ENCODE results near the gene SOS1.
"Not testable (repeated sequence)": the region's sequence is repeated elsewhere in the genome, so short reads cannot be mapped to it uniquely, and the experiment has no call there.

Gene SOS1

DNA sequence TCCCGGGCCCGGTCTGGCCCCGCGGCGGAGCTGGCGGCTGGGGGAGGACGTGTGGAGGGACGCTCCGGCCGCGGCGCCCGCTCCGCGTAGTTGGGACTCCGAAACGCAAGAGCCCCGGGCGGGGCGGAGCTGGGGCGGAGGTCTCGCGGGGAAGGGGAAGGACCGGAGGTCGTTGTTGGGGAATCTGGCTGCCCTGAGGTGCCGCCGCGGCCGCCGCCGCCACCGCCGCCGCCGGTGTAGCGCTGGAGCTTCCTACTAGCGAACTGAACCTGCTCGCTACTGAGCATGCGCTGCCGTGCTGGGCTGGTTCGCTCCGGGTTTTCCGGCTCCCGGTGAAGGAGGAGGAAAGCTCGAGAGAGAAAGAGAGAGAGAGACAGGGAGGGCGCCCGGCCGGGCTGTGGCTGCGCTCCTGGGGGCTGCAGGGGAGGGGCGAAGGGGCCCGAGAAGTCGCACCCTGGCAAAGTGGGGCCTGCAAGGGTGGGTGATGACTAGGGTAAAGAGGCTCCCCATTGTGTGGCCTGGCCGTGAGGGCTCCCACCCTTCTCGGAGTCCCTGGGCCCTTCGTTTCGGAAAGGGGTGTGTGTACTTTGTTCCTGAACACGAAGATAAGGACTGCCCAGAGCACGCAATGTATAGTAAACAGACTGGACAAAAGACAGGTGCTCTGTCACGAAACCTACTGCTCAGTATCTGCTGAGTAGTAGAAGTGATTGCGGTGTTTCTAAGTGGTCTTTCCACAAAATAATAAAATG is at the start of gene SOS1:
SOS1 (minus strand) TSS at position 281 of the 752 bp plus-strand sequence. CDS start 629 bp downstream, outside the sequence.
- in situ Hi-C loops (cut with MboI; ENCODE audit: low sequenced_read_pairs) = no loop called here

DNA sequence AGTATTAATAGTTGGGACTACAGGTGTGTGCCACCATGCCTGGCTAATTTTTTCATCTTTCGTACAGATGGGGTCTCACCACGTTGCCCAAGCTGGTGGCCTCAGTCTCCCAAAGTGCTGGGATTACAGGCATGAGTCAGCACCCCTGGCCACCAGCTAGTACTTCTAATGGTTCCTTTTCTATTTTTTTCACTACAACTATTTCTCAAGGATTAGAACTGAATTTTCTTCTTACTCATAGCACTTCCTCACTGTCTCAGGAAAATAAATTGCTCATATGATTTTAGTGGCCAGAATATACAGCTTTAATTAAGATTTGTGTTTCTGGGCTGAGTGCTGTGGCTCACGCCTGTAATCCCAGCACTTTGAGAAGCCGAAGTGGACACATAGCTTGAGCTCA is 43.2 kb upstream of the SOS1 start:
- in situ Hi-C loops (cut with MboI; ENCODE audit: low sequenced_read_pairs) = no loop called here

DNA sequence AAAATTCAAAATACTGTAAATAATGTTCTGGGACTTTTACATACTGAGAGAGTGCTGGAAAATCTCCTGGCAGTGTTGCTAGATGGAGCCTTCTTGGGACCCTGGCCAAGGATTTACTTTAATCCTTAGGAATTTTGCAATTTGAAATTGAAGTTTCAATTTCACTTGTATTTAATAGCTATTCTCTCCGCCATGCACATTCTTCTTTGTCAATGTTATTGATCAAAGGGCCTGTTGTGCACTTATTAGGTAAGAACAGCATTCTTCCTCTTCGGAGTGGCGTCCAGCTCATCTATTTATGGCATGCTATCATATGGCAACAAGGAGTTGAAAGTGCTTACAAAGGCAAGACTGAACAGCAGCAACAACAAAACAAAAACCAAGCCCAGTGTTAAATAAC is 40.1 kb upstream of the SOS1 start:
- in situ Hi-C loops (cut with MboI; ENCODE audit: low sequenced_read_pairs) = no loop called here

DNA sequence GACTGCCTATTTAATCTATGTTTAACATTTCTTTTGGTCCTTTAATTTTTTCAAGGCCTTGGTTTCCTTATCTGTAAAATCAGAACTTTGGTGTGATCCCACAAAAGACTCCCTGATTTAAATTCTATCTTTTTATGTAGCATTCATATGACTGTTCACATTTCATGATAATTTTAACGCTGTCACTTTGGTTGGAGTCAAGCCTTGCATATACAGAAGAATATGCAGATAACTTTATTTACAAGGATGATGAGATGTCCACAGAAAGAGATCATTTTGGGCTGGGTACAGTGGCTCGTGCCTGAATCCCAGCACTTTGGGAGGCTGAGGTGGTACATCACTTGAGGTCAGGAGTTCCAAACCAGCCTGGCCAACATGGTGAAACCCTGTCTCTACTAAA is 38.4 kb upstream of the SOS1 start:
- in situ Hi-C loops (cut with MboI; ENCODE audit: low sequenced_read_pairs) = no loop called here

DNA sequence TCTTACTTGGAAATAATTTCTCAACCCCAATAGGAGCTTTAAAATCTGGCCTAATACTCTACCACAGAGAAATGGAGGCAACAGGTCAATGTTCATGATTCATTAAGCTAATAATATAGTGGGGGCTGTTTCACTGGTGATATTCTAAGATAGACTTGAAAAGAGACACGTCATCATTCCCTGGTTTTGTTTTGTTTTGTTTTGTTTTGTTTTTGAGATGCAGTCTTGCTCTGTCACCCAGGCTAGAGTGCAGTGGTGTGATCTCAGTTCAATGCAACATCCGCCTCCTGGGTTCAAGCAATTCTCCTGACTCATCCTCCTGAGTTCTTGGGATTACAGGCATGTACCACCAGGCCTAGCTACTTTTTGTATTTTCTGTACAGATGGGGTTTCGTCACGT is 37.5 kb upstream of the SOS1 start:
- in situ Hi-C loops (cut with MboI; ENCODE audit: low sequenced_read_pairs) = no loop called here

DNA sequence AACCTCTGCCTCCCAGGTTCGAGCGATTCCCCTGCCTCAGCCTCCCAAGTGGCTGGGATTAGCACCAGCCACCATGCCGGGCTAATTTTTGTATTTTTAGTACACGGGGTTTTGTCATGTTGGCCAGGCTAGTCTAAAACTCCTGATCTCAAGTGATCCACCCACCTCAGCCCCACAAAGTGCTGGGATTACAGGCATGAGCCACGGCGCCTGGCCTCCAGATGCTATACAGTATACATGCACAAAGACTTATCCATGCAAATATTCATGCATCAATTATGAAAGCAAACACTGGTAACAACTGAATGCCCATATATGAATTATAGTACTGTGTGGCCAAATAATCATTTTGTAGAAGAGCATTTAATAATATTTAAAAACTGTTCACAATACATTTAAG is 36.0 kb upstream of the SOS1 start:
- in situ Hi-C loops (cut with MboI; ENCODE audit: low sequenced_read_pairs) = no loop called here

DNA sequence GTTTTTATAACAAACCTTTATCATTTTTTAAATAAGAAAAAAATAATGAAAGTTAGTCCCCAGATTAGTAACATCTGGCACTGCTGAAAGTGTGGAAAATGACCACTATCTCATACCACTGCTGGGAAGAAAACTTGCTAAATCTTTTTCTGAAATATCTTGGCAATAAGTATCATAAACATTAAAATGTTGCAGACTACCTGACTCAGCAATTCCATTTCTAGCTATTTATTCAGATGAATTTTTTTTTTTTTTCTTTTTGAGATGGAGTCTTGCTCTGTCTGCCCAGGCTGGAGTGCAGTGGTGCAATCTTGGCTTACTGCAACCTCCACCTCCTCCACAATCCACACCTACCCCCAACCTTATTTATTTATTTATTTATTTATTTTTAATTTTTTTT is 35.3 kb upstream of the SOS1 start:
- in situ Hi-C loops (cut with MboI; ENCODE audit: low sequenced_read_pairs) = no loop called here

DNA sequence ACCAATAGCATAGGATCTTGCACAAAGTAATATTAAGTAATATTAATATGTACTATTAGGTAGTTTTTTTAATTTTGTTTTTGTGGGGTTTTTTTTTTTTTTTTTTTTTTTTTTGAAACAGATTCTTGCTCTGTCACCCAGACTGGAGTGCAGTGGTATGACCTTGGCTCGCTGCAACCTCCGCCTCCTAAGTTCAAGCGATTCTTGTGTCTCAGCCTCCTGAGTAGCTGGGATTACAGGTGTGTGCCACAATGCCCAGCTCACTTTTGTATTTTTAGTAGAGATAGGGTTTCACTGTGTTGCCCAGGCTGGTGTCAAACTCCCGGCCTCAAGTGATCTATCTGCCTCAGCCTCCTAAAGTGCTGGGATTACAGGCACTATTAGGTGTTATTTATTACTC is 34.7 kb upstream of the SOS1 start:
- in situ Hi-C loops (cut with MboI; ENCODE audit: low sequenced_read_pairs) = not testable (repeated sequence)

DNA sequence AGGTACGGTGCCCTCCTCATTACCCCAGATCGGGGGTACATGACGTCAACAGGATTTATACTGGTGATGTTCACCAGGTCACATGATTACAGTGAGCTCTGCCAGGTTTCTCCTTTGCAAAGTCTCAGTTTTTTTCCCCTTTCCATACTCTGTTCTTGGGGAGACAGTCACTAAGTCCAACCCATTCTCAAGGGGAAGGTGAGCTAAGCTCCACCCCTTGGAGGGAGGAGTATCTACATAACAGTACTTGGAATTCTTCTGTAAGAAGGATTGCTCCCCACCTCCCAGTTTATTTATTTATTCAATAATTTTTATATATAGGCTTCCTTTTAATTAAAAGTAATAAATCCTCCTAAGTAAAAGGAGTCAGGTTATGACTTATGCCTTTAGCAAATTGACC is 34.1 kb upstream of the SOS1 start:
- in situ Hi-C loops (cut with MboI; ENCODE audit: low sequenced_read_pairs) = no loop called here

DNA sequence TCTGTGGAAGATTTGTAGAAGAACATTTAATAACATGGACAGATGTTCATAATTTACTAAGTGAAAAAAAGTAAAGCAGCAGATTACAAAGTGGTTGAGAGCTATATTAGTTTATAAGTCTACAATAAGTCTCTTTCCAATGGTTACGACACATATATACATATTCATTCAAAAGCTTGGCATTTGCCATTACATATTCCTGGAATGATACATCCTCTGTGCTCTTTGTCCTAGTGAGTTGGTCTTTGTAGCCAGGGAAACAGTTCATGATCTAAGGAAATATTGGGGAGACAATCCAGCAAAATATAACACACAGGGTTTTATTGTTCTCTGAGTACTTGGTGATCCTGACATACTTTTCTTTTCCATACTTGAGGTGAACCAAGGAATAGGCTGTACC is 32.5 kb upstream of the SOS1 start:
- in situ Hi-C loops (cut with MboI; ENCODE audit: low sequenced_read_pairs) = no loop called here

DNA sequence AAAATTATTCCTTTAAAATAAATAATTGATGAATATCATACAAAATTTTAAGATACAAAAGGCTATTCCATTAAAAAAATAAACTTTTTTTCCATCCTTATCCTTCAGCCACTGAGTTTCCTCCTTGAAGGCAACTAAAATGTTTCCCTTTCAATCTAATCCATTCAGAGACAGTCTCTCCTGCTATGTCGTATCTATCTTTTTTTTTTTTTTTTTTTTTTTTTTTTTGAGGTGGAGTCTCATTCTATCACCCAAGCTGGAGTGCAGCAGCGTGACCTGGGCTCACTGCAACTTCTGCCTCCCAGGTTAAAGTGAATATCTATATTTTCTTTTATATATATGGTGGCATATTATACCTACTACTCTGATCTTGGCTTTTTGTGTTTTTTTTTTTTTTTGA is 31.7 kb upstream of the SOS1 start:
- in situ Hi-C loops (cut with MboI; ENCODE audit: low sequenced_read_pairs) = no loop called here

DNA sequence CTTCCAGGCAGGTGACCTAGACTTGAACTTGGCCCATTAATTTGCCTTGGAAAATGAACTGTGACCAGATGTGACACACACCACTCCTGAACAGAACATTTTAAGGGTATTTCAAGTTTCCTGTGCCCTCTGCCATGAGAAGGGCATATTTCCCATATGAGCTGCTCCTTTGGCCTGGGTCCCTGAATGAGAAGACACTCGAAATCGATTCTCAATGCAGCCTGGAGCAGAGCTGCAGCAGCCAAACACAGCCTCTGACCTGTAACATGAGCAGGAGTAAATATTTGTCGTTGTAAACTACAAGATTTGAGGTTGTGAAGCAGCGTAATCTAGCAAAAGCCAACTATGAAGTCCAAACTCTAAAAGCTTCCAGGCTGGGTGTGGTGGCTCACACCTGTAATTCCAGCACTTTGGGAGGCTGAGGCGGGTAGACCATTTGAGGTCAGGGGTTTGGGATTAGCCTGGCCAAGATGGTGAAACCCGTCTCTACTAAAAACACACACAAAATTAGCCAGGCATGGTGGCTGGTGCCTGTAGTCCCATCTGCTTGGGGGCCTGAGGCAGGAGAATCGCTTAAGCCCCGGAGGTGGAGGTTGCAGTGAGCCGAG is 30.1 kb upstream of the SOS1 start:
- in situ Hi-C loops (cut with MboI; ENCODE audit: low sequenced_read_pairs) = no loop called here

DNA sequence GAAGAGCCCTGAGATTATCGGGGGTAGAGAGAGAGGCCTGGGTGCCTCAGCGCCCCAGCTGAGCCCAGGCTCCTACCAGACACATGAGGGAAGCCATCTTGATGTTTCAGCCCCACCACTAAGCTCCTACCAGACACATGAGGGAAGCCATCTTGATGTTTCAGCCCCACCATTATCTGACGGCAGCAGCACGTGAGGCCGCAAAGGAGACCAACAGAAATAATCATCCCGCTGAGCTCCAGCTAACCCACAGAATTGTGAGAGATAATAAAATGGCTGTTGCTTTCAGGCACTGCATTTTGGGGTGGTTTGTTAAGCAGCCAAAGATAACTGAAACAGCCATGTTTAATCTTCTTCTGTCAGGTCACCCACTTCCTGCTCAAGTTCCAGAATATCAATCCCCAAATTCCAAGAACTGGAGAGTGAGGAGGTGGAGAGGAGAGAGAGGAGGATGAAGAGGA is 29.3 kb upstream of the SOS1 start:
- in situ Hi-C loops (cut with MboI; ENCODE audit: low sequenced_read_pairs) = no loop called here

DNA sequence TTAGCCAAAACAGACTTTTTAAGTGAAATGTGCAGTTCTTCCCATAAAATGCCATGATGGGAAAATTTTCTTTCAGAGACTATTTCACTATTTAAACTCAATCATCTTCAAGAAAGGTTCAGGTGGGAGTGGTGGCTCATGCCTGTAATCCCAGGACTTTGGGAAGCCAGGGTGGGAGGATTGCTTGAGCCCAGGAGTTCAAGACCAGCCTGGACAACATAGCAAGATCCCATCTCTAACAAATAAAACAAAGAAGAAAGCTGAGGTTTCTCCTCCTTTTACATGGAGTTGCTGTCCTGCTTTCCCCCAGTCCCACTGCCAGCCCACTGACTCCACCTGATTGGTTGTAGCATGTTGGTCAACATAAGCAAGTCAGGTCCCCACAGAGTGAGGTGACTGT is 25.8 kb upstream of the SOS1 start:
- in situ Hi-C loops (cut with MboI; ENCODE audit: low sequenced_read_pairs) = no loop called here

DNA sequence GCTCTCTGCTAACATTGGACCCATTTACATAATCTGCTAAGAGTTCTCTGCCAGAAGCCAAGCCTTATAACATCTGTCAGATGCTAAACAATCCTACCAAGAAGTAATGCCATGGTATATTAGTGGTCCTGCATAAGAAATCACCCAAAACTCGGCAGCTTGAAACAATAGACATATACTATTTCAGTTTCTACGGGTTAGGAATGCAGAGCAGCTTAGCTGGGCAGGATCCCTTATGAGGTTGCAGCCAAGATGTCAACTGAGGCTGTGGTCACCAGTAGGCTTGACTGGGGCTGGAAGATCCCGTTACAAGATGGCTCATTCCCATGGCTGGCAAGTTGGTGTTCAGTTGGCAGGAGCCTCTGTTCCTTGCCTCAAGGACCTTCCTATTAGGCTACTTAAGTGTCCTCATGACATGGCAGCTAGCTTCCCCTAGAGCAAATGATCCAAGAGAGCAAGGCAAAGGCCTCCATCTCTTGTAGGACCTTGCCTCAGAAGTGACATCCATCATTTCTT is 25.1 kb upstream of the SOS1 start:
- in situ Hi-C loops (cut with MboI; ENCODE audit: low sequenced_read_pairs) = no loop called here

DNA sequence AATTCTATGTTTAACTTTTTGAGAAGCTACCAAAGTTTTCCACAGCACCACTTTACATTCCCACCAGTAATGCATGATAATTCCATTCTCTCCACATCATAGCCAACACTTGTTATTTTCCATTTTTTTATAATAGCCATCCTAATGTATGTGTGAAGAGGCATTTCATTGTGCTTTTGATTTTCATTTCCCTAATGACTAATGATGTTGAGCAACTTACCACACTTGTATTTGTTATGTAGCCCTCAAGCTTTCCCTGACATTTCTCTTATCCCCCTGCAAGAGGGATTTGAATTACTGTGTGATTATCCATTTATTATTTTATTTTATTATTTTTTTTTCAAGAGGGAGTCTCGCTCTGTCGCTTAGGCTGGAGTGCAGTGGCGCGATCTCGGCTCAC is 23.6 kb upstream of the SOS1 start:
- in situ Hi-C loops (cut with MboI; ENCODE audit: low sequenced_read_pairs) = no loop called here

DNA sequence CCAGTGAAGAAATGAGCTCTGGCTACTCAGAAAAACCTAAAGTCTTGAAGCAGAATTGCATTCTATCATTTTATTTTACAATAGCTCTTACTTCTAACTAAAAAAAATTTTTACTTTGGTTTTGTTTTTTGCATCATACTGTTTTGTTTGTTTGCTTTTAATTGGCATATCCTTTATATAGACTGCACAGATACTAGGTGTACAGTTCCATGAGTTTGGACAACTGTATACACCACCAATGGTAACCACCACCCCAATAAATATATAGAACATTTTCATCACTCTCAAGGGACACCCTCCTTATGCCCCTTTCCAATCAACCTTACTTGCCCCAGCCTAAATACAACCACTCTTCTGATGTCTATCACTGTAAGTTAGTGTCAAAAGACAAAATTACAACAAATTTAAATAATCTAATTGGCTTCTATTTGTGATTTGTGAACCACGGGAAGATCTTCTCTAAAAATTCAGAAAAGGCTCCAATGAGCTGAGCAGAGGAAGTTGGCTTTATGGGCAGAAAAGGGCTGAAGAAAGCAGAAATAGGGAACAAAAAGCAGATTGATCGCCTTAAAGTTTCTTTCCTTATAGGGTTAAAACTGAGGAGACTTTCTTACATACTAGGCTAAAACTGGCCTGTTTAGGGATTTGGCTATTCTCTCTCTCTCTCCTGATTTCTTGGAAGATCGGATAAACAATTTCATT is 22.2 kb upstream of the SOS1 start:
- in situ Hi-C loops (cut with MboI; ENCODE audit: low sequenced_read_pairs) = no loop called here

DNA sequence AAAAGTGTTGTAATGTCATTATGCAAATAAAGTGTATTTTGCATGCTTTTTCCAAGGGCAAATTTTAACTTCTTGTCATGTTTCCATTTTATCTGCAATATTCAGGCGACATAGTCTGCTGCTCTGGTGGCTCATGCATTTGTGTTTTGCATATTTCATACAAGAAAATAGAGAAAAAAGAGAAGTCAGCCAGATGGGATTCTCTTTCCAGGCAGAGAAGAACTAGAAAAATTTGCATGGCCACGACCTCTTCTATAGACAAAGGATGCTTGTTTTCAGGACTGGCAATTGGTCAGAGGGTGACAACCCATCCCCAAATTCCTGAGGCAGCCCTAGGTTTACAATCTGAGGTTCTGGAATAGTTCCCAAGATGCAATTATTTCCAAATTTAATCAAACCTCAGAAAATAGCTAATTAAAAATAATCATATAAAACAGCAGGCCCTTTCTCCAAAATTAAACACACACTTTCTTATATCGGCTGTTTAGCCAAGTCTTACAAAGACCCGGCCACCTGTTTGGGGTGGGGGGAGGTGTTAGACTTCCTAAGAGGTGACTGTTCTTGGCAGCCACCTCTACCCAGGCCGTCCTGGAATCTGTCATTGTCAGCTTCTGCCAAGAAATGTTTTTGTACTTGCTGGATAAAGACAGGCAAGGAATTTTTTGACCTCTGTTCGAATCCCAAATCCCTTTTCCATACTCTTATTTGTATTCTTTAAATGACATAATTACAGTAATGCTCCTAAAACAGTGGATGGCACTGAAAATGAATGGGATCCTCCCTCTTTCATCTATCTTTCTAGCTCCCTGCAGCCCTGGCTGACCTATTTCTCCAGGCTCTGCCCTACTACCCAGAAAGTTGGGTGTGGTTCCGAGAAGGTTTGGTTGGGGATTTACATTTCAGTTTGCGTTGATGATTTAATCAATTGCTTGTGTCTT is 20.8 kb upstream of the SOS1 start:
- in situ Hi-C loops (cut with MboI; ENCODE audit: low sequenced_read_pairs) = no loop called here

DNA sequence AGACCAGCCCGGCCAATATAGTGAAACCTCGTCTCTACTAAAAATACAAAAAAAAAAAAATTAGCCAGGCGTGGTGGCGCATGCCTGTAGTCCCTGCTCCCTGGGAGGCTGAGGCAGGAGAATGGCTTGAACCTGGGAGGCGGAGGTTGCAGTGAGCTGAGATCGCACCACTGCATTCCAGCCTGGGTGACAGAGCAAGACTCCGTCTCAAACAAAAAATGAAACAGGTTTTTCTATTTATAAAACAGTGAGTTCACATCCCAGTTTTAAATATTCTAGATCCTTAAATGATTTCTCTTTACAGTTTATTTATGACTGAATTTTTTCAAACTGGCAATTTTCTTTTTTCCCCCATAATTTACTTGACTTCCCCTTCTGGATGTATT is 20.1 kb upstream of the SOS1 start:
- in situ Hi-C loops (cut with MboI; ENCODE audit: low sequenced_read_pairs) = not testable (repeated sequence)

DNA sequence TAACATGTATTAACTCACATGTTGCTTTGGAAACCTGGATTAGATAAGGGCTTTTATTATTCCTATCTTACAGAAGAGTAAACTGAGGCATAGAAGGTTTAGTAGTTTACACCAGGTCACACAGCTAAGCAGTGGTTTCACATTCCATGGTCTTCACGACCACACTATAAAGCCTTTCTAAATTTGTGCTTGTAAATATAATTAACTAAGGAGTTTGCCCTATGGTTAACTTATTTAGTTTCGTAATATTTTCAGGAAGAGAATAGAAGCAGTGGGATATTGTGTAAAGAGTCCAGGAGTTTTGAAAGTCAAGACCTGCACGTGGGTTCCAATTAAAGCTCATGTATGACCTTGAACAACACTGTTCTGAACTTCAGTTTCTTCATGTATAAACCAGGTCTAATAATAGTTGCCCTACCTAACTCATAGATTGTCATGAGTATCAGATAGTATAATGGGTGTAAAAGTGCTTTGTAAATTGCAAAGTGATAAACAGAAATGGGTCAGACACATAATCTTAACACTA is 19.5 kb upstream of the SOS1 start:
- in situ Hi-C loops (cut with MboI; ENCODE audit: low sequenced_read_pairs) = no loop called here

Measured in HL-60/S4 treated with retinoic acid at 250 ng/mL for 4 days and 3 days (cell line).